WTC11 (cell line): ENCODE data around the gene FBLN2. TPM values are rescaled to one million over a fixed set of nuclear protein-coding genes. Genes with fewer than 3 reads are reported as not detected.

Experiments used
- ATAC-seq: fragments of 200-7000 bp; cut with Tn5 transposase; 2 replicates; pipeline ENCODE4 v1.10.0; 2021; ENCODE audit warnings: mild to moderate bottlenecking, moderate library complexity
- CTCF ChIA-PET: fragments of 300-600 bp; sonication (Branson Sonifier 250); formaldehyde crosslinking; loops from one replicate; lab custom pipeline; 2021; ENCODE audit warnings: antibody characterized with exemption; lab: Charles Lee
- POLR2A ChIA-PET: fragments of 350-600 bp; sonication (Branson Sonifier 250); formaldehyde crosslinking; loops from one replicate; lab custom pipeline; 2021; ENCODE audit warnings: antibody characterized with exemption; lab: Charles Lee
- DNase-seq: peaks from one replicate; pipeline ENCODE4 v3.0.0; 2021; ENCODE audit warnings: low spot score
- H3K27ac Mint-ChIP-seq: 2 replicates; pipeline ENCODE4 v1.8.0; 2021; ENCODE audit warnings: mixed read lengths
- H3K27me3 Mint-ChIP-seq: 2 replicates; pipeline ENCODE4 v1.8.0; 2021; ENCODE audit warnings: low read depth, mild to moderate bottlenecking, moderate library complexity, mixed read lengths
- H3K36me3 Mint-ChIP-seq: 2 replicates; pipeline ENCODE4 v1.8.0; 2021; ENCODE audit warnings: mixed read lengths
- H3K4me1 Mint-ChIP-seq: 2 replicates; pipeline ENCODE4 v1.8.0; 2022; ENCODE audit warnings: mixed read lengths
- H3K4me3 Mint-ChIP-seq: 2 replicates; pipeline ENCODE4 v1.8.0; 2021; ENCODE audit warnings: mild to moderate bottlenecking, moderate library complexity, mixed read lengths
- H3K9me3 Mint-ChIP-seq: 2 replicates; pipeline ENCODE4 v1.8.0; 2021; ENCODE audit warnings: mixed read lengths
- CREB1 ChIP-seq: sonication (generic); formaldehyde crosslinking; IDR thresholded peaks from 2 replicates; pipeline ENCODE4 v1.8.0; 2023; ENCODE audit warnings: mild to moderate bottlenecking, missing genetic modification reagents
- EMX1 ChIP-seq: fragments of 250-450 bp; sonication (Bioruptor Pico); IDR thresholded peaks from 2 replicates; pipeline ENCODE4 v1.8.0; 2021; ENCODE audit warnings: mild to moderate bottlenecking
- MXD4 ChIP-seq: fragments of 250-450 bp; sonication (Bioruptor Pico); IDR thresholded peaks from 2 replicates; pipeline ENCODE4 v1.8.0; 2021; ENCODE audit warnings: mild to moderate bottlenecking, moderate library complexity, borderline replicate concordance
- NR2C2 ChIP-seq: sonication (generic); formaldehyde crosslinking; IDR thresholded peaks from 2 replicates; pipeline ENCODE4 v1.8.0; 2022; ENCODE audit warnings: mild to moderate bottlenecking, missing genetic modification reagents
- OVOL2 ChIP-seq: fragments of 250-450 bp; sonication (Bioruptor Pico); IDR thresholded peaks from 2 replicates; pipeline ENCODE4 v1.9.0; 2021; ENCODE audit warnings: mild to moderate bottlenecking, borderline replicate concordance
- PRRX2 ChIP-seq: fragments of 250-450 bp; sonication (Bioruptor Pico); IDR thresholded peaks from 2 replicates; pipeline ENCODE4 v1.8.0; 2021; ENCODE audit warnings: mild to moderate bottlenecking
- SMAD3 ChIP-seq: sonication (generic); formaldehyde crosslinking; IDR thresholded peaks from 2 replicates; pipeline ENCODE4 v1.8.0; 2022; ENCODE audit warnings: missing genetic modification reagents, mild to moderate bottlenecking, borderline replicate concordance
- ZNF121 ChIP-seq: sonication (generic); formaldehyde crosslinking; IDR thresholded peaks from 2 replicates; pipeline ENCODE4 v1.8.0; 2023; ENCODE audit warnings: missing genetic modification reagents
- ZNF138 ChIP-seq: sonication (generic); formaldehyde crosslinking; conservative IDR thresholded peaks from 2 replicates; pipeline ENCODE4 v1.8.1; 2022; ENCODE audit warnings: mild to moderate bottlenecking, moderate library complexity, missing genetic modification reagents
- ZNF263 ChIP-seq: sonication (generic); formaldehyde crosslinking; IDR thresholded peaks from 2 replicates; pipeline ENCODE4 v1.8.1; 2022; ENCODE audit warnings: low read depth, mild to moderate bottlenecking, moderate library complexity, missing genetic modification reagents
- ZNF317 ChIP-seq: sonication (generic); formaldehyde crosslinking; IDR thresholded peaks from 2 replicates; pipeline ENCODE4 v1.8.1; 2023; ENCODE audit warnings: low read depth, mild to moderate bottlenecking, moderate library complexity, missing genetic modification reagents, borderline replicate concordance
- total RNA-seq: library from RNA; stranded (reverse); gene quantifications from 3 replicates; pipeline ENCODE4 v1.2.3, GENCODE V29; 2021
- TF ChIP-seq, protein P1 (sequence below): fragments of 250-450 bp; sonication (Bioruptor Pico); IDR thresholded peaks from 2 replicates; pipeline ENCODE4 v1.9.0; 2021; ENCODE audit warnings: mild to moderate bottlenecking, borderline replicate concordance
- TF ChIP-seq, protein P2 (sequence below): sonication (generic); formaldehyde crosslinking; IDR thresholded peaks from 2 replicates; pipeline ENCODE4 v1.8.1; 2022; ENCODE audit warnings: low read depth, mild to moderate bottlenecking, moderate library complexity, missing genetic modification reagents, borderline replicate concordance
- TF ChIP-seq, protein P3 (sequence below): sonication (generic); formaldehyde crosslinking; IDR thresholded peaks from 2 replicates; pipeline ENCODE4 v1.8.1; 2023; ENCODE audit warnings: mild to moderate bottlenecking, missing genetic modification reagents, moderate library complexity
- TF ChIP-seq, protein P4 (sequence below): sonication (generic); formaldehyde crosslinking; IDR thresholded peaks from 2 replicates; pipeline ENCODE4 v1.8.0; 2022; ENCODE audit warnings: mild to moderate bottlenecking, missing genetic modification reagents
- TF ChIP-seq, protein P5 (sequence below): sonication (generic); formaldehyde crosslinking; IDR thresholded peaks from 2 replicates; pipeline ENCODE4 v1.8.1; 2023; ENCODE audit warnings: mild to moderate bottlenecking, missing genetic modification reagents
- TF ChIP-seq, protein P6 (sequence below): sonication (generic); formaldehyde crosslinking; IDR thresholded peaks from 2 replicates; pipeline ENCODE4 v1.8.0; 2022; ENCODE audit warnings: mild to moderate bottlenecking, missing genetic modification reagents
- TF ChIP-seq, protein P7 (sequence below): sonication (generic); formaldehyde crosslinking; conservative IDR thresholded peaks from 2 replicates; pipeline ENCODE4 v1.8.1; 2022; ENCODE audit warnings: mild to moderate bottlenecking, missing genetic modification reagents

The FBLN2 gene
- total RNA-seq, 1 experiment from 2014 or later = 20.7 TPM

DNA sequence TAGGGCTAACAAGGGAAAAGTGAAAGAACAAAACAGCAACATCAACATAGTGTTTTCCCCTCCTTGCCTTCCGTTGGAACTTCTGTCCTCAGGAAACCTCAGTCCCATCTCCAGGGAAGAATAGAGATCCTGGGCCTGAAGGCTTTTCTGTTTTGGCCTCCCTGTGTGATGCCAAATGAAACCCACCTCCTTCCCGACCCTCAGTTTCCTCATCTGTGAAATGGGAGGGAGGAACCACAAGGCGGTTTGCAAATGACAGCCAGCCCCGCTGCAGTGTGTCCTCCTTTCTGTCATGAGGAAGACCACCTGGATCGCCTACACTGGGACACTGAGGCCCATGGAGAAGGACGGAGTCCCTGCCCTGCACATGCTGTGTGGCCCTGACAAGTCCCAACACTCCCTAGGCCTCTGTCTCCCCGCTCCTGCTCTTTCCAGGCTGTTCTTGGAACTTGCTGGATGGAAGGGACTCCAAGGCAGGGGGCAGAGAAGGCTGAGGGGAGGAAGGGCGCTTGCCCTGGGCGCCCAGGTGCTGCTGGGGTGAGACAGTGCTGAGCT is 28.5 kb upstream of the FBLN2 start:
- Mint-ChIP-seq H3K4me3 (no peak overlapping the region), H3K9me3 (peaks cover 20% of the 10 kb centered on the region), H3K36me3 (peaks cover 8% of the 10 kb centered on the region), H3K27ac (no peak overlapping the region), H3K27me3 (no peaks in the 10 kb centered on the region; the same call in none of the 2 replicates), H3K4me1 (peaks cover 6% of the 10 kb centered on the region)
- no peak for TF ChIP-seq CREB1 (CRISPR knock-in tag)
- TF ChIP-seq EMX1 (CRISPR knock-in tag) = no peak
- no peak for TF ChIP-seq ZNF121
- TF ChIP-seq, protein P1, sequence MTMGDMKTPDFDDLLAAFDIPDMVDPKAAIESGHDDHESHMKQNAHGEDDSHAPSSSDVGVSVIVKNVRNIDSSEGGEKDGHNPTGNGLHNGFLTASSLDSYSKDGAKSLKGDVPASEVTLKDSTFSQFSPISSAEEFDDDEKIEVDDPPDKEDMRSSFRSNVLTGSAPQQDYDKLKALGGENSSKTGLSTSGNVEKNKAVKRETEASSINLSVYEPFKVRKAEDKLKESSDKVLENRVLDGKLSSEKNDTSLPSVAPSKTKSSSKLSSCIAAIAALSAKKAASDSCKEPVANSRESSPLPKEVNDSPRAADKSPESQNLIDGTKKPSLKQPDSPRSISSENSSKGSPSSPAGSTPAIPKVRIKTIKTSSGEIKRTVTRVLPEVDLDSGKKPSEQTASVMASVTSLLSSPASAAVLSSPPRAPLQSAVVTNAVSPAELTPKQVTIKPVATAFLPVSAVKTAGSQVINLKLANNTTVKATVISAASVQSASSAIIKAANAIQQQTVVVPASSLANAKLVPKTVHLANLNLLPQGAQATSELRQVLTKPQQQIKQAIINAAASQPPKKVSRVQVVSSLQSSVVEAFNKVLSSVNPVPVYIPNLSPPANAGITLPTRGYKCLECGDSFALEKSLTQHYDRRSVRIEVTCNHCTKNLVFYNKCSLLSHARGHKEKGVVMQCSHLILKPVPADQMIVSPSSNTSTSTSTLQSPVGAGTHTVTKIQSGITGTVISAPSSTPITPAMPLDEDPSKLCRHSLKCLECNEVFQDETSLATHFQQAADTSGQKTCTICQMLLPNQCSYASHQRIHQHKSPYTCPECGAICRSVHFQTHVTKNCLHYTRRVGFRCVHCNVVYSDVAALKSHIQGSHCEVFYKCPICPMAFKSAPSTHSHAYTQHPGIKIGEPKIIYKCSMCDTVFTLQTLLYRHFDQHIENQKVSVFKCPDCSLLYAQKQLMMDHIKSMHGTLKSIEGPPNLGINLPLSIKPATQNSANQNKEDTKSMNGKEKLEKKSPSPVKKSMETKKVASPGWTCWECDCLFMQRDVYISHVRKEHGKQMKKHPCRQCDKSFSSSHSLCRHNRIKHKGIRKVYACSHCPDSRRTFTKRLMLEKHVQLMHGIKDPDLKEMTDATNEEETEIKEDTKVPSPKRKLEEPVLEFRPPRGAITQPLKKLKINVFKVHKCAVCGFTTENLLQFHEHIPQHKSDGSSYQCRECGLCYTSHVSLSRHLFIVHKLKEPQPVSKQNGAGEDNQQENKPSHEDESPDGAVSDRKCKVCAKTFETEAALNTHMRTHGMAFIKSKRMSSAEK (CRISPR knock-in tag) = no peak
- TF ChIP-seq ZNF138 (CRISPR knock-in tag) = no peak
- no peak for TF ChIP-seq NR2C2 (CRISPR knock-in tag)
- no peak for TF ChIP-seq MXD4 (CRISPR knock-in tag)
- no peak for TF ChIP-seq SMAD3 (CRISPR knock-in tag)
- TF ChIP-seq, protein P2, sequence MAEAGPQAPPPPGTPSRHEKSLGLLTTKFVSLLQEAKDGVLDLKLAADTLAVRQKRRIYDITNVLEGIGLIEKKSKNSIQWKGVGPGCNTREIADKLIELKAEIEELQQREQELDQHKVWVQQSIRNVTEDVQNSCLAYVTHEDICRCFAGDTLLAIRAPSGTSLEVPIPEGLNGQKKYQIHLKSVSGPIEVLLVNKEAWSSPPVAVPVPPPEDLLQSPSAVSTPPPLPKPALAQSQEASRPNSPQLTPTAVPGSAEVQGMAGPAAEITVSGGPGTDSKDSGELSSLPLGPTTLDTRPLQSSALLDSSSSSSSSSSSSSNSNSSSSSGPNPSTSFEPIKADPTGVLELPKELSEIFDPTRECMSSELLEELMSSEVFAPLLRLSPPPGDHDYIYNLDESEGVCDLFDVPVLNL (CRISPR knock-in tag) = no peak
- TF ChIP-seq, protein P3, sequence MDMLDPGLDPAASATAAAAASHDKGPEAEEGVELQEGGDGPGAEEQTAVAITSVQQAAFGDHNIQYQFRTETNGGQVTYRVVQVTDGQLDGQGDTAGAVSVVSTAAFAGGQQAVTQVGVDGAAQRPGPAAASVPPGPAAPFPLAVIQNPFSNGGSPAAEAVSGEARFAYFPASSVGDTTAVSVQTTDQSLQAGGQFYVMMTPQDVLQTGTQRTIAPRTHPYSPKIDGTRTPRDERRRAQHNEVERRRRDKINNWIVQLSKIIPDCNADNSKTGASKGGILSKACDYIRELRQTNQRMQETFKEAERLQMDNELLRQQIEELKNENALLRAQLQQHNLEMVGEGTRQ (CRISPR knock-in tag) = no peak
- TF ChIP-seq, protein P4, sequence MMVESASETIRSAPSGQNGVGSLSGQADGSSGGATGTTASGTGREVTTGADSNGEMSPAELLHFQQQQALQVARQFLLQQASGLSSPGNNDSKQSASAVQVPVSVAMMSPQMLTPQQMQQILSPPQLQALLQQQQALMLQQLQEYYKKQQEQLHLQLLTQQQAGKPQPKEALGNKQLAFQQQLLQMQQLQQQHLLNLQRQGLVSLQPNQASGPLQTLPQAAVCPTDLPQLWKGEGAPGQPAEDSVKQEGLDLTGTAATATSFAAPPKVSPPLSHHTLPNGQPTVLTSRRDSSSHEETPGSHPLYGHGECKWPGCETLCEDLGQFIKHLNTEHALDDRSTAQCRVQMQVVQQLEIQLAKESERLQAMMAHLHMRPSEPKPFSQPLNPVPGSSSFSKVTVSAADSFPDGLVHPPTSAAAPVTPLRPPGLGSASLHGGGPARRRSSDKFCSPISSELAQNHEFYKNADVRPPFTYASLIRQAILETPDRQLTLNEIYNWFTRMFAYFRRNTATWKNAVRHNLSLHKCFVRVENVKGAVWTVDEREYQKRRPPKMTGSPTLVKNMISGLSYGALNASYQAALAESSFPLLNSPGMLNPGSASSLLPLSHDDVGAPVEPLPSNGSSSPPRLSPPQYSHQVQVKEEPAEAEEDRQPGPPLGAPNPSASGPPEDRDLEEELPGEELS = no peak
- TF ChIP-seq ZNF317 (CRISPR knock-in tag) = no peak
- no peak for TF ChIP-seq OVOL2 (CRISPR knock-in tag)
- TF ChIP-seq, protein P5, sequence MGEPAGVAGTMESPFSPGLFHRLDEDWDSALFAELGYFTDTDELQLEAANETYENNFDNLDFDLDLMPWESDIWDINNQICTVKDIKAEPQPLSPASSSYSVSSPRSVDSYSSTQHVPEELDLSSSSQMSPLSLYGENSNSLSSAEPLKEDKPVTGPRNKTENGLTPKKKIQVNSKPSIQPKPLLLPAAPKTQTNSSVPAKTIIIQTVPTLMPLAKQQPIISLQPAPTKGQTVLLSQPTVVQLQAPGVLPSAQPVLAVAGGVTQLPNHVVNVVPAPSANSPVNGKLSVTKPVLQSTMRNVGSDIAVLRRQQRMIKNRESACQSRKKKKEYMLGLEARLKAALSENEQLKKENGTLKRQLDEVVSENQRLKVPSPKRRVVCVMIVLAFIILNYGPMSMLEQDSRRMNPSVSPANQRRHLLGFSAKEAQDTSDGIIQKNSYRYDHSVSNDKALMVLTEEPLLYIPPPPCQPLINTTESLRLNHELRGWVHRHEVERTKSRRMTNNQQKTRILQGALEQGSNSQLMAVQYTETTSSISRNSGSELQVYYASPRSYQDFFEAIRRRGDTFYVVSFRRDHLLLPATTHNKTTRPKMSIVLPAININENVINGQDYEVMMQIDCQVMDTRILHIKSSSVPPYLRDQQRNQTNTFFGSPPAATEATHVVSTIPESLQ = no peak
- no peak for TF ChIP-seq ZNF263 (CRISPR knock-in tag)
- TF ChIP-seq, protein P6, sequence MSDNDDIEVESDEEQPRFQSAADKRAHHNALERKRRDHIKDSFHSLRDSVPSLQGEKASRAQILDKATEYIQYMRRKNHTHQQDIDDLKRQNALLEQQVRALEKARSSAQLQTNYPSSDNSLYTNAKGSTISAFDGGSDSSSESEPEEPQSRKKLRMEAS (CRISPR knock-in tag) = no peak
- TF ChIP-seq PRRX2 = no peak
- TF ChIP-seq, protein P7, sequence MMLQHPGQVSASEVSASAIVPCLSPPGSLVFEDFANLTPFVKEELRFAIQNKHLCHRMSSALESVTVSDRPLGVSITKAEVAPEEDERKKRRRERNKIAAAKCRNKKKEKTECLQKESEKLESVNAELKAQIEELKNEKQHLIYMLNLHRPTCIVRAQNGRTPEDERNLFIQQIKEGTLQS (CRISPR knock-in tag) = no peak
- ATAC-seq = no peak
- no peak for DNase-seq
- POLR2A ChIA-PET = no interaction called here
- CTCF ChIA-PET = interaction anchor here (0.8 to 2.3 kb wide), 9 partner anchors 8 to 128 kb away, joined by 3 to 22 read pairs (median 7); no protein-coding TSS in a partner anchor
